A549 treated with CpdA at 1 μM for 4 hours (cell line): ENCODE measurements around the gene PSMD7. TPM values are rescaled to one million over a fixed set of nuclear protein-coding genes. Genes with fewer than 3 reads are reported as not detected.

ENCODE experiments used
- total RNA-seq: library from RNA; stranded (reverse); fragments of 200-300 nt; extraction: Qiagen RNA extraction; gene quantifications from 5 replicates; pipeline ENCODE4 v1.2.3, GENCODE V29; 2022; ENCODE audit warnings: low read depth

Gene PSMD7
- total RNA-seq, result 129 to 196 TPM (median 143 TPM) in 5 replicates

DNA sequence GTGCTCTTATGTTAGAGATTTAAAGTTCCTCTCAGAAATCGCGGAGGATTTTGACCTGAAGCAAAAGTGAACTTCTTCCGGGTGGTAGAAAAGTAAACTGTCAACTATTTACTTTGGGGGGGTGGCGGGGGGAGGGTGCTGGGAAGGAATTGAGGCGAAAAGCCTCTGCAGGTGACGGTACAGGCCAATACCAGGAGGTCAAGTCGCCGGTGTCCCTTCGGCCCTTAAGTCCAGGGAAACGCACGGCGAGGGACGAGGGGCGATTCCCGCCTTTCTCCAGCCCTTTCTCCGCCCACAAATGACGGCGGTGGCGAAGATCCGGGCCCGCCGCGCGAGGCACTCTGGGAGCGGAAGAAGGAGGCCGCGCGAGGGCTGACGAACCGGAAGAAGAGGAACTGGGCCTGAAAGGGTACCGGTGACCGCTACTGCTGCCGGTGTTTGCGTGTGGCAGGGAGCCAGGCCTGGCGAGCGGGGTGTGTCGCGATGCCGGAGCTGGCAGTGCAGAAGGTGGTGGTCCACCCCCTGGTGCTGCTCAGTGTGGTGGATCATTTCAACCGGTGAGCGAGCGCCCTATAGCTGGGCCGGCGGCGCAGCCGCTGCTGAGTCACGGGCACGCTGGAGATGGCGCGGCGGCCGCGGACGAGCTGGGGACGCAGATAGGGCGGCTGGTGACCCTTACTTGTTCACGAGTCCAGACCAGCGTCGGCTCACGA is at the start of gene PSMD7:
Gene PSMD7, plus strand, starts transcription at position 383 of the 713 bp plus-strand sequence. Its CDS starts 101 bp downstream, at position 484.

Other genes with a start within 250 kb of the PSMD7 start
- gene NPIPB15, start 79.5 kb downstream of the PSMD7 start, total RNA-seq, result 0.46 TPM in 1 of 5 replicates, not detected in the others
- gene CLEC18B, start 124.7 kb downstream of the PSMD7 start, total RNA-seq, result 0.25 to 0.54 TPM (median 0.37 TPM) in 4 of 5 replicates, not detected in the other